Measurements from ENCODE around the gene ZNF264.
"Not testable (repeated sequence)": the region's sequence is repeated elsewhere in the genome, so short reads cannot be mapped to it uniquely, and the experiment has no call there.

DNA sequence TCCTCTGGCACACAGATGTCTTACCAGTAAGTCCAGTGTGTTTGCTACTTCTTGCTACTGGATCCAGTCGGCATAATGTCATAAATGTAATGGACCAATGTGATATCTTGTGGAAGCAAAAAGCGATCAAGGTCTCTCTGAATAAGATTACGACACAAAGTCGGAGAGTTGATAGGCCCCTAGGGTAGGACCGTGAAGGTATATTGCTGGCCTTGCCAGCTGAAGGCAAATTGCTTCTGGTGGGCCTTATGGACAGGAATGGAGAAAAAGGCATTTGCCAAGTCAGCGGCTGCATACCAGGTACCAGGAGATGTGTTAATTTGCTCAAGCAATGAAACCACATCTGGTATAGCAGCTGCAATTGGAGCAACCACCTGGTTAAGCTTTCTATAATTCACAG, 6.6 kb downstream of the ZNF264 start:
- TF ChIP-seq, protein P1, sequence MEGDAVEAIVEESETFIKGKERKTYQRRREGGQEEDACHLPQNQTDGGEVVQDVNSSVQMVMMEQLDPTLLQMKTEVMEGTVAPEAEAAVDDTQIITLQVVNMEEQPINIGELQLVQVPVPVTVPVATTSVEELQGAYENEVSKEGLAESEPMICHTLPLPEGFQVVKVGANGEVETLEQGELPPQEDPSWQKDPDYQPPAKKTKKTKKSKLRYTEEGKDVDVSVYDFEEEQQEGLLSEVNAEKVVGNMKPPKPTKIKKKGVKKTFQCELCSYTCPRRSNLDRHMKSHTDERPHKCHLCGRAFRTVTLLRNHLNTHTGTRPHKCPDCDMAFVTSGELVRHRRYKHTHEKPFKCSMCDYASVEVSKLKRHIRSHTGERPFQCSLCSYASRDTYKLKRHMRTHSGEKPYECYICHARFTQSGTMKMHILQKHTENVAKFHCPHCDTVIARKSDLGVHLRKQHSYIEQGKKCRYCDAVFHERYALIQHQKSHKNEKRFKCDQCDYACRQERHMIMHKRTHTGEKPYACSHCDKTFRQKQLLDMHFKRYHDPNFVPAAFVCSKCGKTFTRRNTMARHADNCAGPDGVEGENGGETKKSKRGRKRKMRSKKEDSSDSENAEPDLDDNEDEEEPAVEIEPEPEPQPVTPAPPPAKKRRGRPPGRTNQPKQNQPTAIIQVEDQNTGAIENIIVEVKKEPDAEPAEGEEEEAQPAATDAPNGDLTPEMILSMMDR (IDR thresholded peaks at IDR 0.05; ENCODE audit: insufficient read depth, low read depth, low read length), result not testable (repeated sequence)
- not testable (repeated sequence) for TF ChIP-seq EZH2 (IDR thresholded peaks at IDR 0.05; ENCODE audit: insufficient read depth, low read length)
